Measurements from ENCODE around the gene TRIM14. TPM values are rescaled to one million over a fixed set of nuclear protein-coding genes. Genes with fewer than 3 reads are reported as not detected.

TRIM14 gene
- total and polyA plus RNA-seq, 2 of the 4 experiments (the other 2 are of a cell fraction): 3.0 to 8.5 TPM

GRCh38 chr9:98097836-98098235 is 21.2 kb downstream of the TRIM14 start:
- Histone ChIP-seq H3K9me3 (ENCODE audit: control insufficient read depth, insufficient read depth, low read length) (no peaks in the 10 kb centered on the region), H3K23ac (ENCODE audit: low read depth, low read length) (no peak overlapping the region), H2BK120ac (ENCODE audit: low read depth, low read length) (no peak overlapping the region), H3K56ac (ENCODE audit: extremely low read depth, insufficient read depth, low read length) (no peak overlapping the region), H3K9me1 (ENCODE audit: insufficient read depth, low read length) (no peaks in the 10 kb centered on the region; the same call in 1 of the 2 replicates), H2AK5ac (ENCODE audit: low read depth, low read length) (no peak overlapping the region), H3K36me3 (ENCODE audit: control insufficient read depth, insufficient read depth, low read length) (peaks cover 1% of the 10 kb centered on the region; the same call in 1 of the 2 replicates), H2BK20ac (ENCODE audit: low read depth, low read length) (no peak overlapping the region), H4K20me1 (ENCODE audit: insufficient read depth, low read length) (no peaks in the 10 kb centered on the region), H3K14ac (replicated peaks; ENCODE audit: low read depth, low read length) (no peak overlapping the region), H3K4me3 (ENCODE audit: insufficient read depth, low read depth, low read length) (no peak overlapping the region), H3K4me1 (ENCODE audit: control insufficient read depth, insufficient read depth, low read length) (no peaks in the 10 kb centered on the region), H2BK5ac (ENCODE audit: low read depth, low read length, poor library complexity, severe bottlenecking) (no peak overlapping the region), H3K4me2 (ENCODE audit: low read depth, low read length) (no peak overlapping the region), H2BK15ac (ENCODE audit: low read depth, low read length) (no peak overlapping the region), H3K4ac (ENCODE audit: low read depth, low read length) (no peak overlapping the region), H3K27ac (ENCODE audit: insufficient read depth, low read length) (no peak overlapping the region), H3K79me1 (ENCODE audit: low read depth in 1 of 2, low read length in 2 of 2) (no peaks in the 10 kb centered on the region), H4K5ac (ENCODE audit: low read depth, low read length) (no peak overlapping the region), H3K27me3 (ENCODE audit: control insufficient read depth, insufficient read depth, low read length) (no peaks in the 10 kb centered on the region), H3K9ac (ENCODE audit: low read depth, low read length) (no peak overlapping the region), H2AFZ (replicated peaks; ENCODE audit: low read length, poor library complexity) (no peak overlapping the region), H4K91ac (ENCODE audit: insufficient read depth, low read depth, low read length) (no peak overlapping the region), H2AK9ac (replicated peaks; ENCODE audit: low read depth, low read length, poor library complexity) (no peak overlapping the region), H3K18ac (ENCODE audit: low read depth, low read length) (no peak overlapping the region), H4K8ac (ENCODE audit: low read depth in 2 of 2, low read length in 2 of 2) (no peak overlapping the region)
- CTCF ChIA-PET: no interaction called here
- no peak for ATAC-seq (ENCODE audit: low read depth)
- POLR2A ChIA-PET (ENCODE audit: unreplicated experiment): no interaction called here
- in situ Hi-C loops (cut with MboI; ENCODE audit: low sequenced_read_pairs): no loop called here
- BruUV-seq (replicated peaks): no TSS peak
- whole genome bisulfite sequencing, 2 experiments (ENCODE audit: extremely low coverage in 2 of 2, insufficient read length in 1 of 2): 100% methylated on average over 1 of the region's 4 CpGs; no CpG with 5 or more reads in 1 of the 2 experiments
- intact Hi-C loops (cut with micrococcal nuclease): no loop called here
- no peak for DNase-seq
- dilution Hi-C loops (cut with HindIII; ENCODE audit: low sequenced_read_pairs, unreplicated experiment): no loop called here
- no peak for TF ChIP-seq SMC3 (IDR thresholded peaks at IDR 0.05; ENCODE audit: low read depth, low read length)
- no peak for TF ChIP-seq RAD21 (IDR thresholded peaks at IDR 0.05; ENCODE audit: low read length)
- TF ChIP-seq MAFK (IDR thresholded peaks at IDR 0.05; ENCODE audit: low read depth, low read length): no peak
- no peak for TF ChIP-seq MAZ (IDR thresholded peaks at IDR 0.05; ENCODE audit: borderline replicate concordance, low read depth, low read length)
- TF ChIP-seq CEBPB (IDR thresholded peaks at IDR 0.05; ENCODE audit: low read depth, low read length): no peak

All from IMR-90 (cell line).